ENCODE measurements around the gene NUP43. TPM values are rescaled to one million over a fixed set of nuclear protein-coding genes. Genes with fewer than 3 reads are reported as not detected.

Gene NUP43
- total RNA-seq (30.2 TPM), polyA plus RNA-seq (10.8 TPM)

DNA sequence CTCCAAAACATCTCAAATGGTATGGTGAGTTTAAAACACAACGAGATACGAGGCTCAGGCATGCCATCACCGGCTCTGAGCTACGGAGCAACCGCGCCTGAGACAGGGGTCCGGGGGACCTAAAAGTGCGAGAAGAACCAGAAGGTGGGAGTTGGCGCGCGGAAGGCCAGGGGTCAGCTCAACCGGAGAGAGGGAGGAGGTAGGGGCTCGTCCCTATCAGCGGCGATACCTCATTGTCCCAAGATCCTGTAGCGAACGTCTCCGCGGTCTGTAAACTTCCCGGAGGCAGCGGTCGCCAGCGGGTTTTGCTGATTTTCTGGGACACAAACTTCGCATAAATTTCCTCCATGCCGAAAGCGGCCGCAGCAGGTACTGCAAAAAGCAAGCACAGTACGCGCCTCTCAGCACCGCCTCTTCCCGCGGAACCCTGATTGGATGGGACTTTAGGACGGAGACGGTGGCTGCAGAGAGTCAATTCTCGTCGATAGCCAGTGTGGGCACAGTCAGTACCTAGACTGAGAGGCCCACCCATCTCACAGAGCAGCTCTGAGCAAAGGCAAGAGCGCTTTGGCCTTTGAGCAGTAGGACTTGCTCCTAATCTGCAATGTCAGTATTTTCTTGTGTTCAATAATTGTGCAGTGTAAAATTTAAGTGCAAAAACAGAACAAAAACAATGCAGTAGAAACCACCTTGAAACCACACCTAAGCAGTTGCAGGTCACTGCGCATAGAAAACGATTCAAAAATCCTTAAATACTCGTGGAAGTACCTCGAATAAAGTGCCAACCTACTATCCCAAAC is at the start of gene NUP43:
Gene NUP43, minus strand, starts transcription at position 383 of the 800 bp plus-strand sequence. Its CDS starts 34 bp downstream, at position 349.
- peak; percentile 89 for DNase-seq (ENCODE audit: extremely low spot score)
- 5% methylated on average over 41 of the region's 41 CpGs for WGBS
- H3K27ac ChIP-seq (ENCODE audit: low read depth) = peak within 1 kb of the TSS; percentile 38
- H3K4me3 ChIP-seq (ENCODE audit: low read depth, low read length) = peak within 1 kb of the TSS; percentile 84
- H3K4me1 ChIP-seq (ENCODE audit: insufficient read depth) = no peaks in the 10 kb centered on the region
- H3K36me3 ChIP-seq (ENCODE audit: insufficient read depth) = peaks cover 2% of the 10 kb centered on the region

GRCh38 chr6:149783551-149783950 is 37.2 kb upstream of the NUP43 start:
- no peaks in the 10 kb centered on the region for H3K36me3 ChIP-seq (ENCODE audit: insufficient read depth)
- H3K27ac ChIP-seq (ENCODE audit: low read depth) = no peak overlapping the region
- no peak for DNase-seq (ENCODE audit: extremely low spot score)
- H3K4me3 ChIP-seq (ENCODE audit: low read depth, low read length) = no peak overlapping the region
- 96% methylated on average over 3 of the region's 3 CpGs for WGBS
- no peaks in the 10 kb centered on the region for H3K4me1 ChIP-seq (ENCODE audit: insufficient read depth)

DNA sequence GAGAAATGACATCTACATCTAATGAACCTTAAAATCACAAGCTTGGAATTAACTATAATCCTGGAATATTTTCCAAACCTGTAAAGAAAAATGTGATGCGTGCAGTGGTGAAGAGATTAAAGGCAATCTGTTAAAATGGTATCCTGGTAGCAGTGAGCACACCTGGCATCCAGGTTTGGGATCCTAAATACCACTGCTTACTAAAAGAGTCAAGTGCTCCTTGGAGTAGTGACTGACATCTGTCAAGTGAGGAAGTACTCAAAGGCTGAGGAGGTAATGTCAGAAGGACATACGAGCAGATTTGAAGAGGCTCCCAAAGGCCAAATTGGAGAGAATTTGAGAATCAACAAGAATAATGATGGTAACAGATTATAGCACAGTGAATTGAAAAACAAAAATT is 36.0 kb upstream of the NUP43 start:
- WGBS = 91% methylated on average over 2 of the region's 2 CpGs
- Histone ChIP-seq H3K4me3 (ENCODE audit: low read depth, low read length) (no peak overlapping the region), H3K27ac (ENCODE audit: low read depth) (no peak overlapping the region), H3K36me3 (ENCODE audit: insufficient read depth) (no peaks in the 10 kb centered on the region), H3K4me1 (ENCODE audit: insufficient read depth) (no peaks in the 10 kb centered on the region)
- no peak for DNase-seq (ENCODE audit: extremely low spot score)

DNA sequence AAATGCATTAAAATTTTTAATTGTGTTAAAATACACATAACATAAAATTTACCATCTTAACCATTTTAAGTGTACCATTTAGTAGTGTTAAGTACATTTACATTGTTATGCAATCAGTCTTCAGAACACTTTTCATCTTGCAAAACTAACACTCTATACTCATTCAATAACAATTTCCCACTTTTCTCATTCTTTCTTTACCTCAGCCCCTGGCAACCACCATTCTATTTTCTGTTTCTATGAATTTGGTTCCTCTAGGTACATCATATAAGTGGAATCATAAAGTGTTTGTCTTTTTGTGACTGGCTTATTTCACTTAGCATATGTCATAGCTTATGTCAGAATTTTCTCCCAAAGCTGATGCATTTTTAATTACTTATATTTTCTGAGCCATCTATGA is 35.4 kb upstream of the NUP43 start:
- DNase-seq (ENCODE audit: extremely low spot score) = no peak
- Histone ChIP-seq H3K27ac (ENCODE audit: low read depth) (no peak overlapping the region), H3K36me3 (ENCODE audit: insufficient read depth) (no peaks in the 10 kb centered on the region), H3K4me3 (ENCODE audit: low read depth, low read length) (no peak overlapping the region), H3K4me1 (ENCODE audit: insufficient read depth) (no peaks in the 10 kb centered on the region)

DNA sequence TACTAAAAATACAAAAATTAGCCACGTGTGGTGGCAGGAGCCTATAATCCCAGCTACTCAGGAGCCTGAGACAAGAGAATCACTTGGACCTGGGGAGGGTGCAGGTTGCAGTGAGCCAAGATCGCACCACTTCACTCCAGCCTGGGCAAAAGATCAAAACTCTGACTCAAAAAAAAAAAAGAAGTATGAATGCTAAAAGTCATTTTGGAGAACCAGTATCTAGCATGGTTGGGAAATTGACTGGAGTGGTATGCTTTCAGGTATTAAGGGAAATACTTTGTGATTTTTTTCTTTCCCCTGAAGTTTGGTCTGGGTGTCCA is 33.3 kb upstream of the NUP43 start:
- Histone ChIP-seq H3K27ac (ENCODE audit: low read depth) (no peak overlapping the region), H3K36me3 (ENCODE audit: insufficient read depth) (peaks cover 4% of the 10 kb centered on the region), H3K4me1 (ENCODE audit: insufficient read depth) (no peaks in the 10 kb centered on the region), H3K4me3 (ENCODE audit: low read depth, low read length) (no peak overlapping the region)
- 38% methylated on average over 2 of the region's 2 CpGs for WGBS
- no peak for DNase-seq (ENCODE audit: extremely low spot score)

GRCh38 chr6:149777624-149778023 is 31.3 kb upstream of the NUP43 start:
- WGBS = 95% methylated on average over 1 of the region's 1 CpG
- Histone ChIP-seq H3K27ac (ENCODE audit: low read depth) (no peak overlapping the region), H3K36me3 (ENCODE audit: insufficient read depth) (peaks cover 4% of the 10 kb centered on the region)

GRCh38 chr6:149771925-149772324 is 25.6 kb upstream of the NUP43 start:
- Histone ChIP-seq H3K27ac (ENCODE audit: low read depth) (no peak overlapping the region), H3K36me3 (ENCODE audit: insufficient read depth) (peaks cover 4% of the 10 kb centered on the region), H3K4me3 (ENCODE audit: low read depth, low read length) (no peak overlapping the region), H3K4me1 (ENCODE audit: insufficient read depth) (no peaks in the 10 kb centered on the region)
- 93% methylated on average over 6 of the region's 6 CpGs for WGBS
- DNase-seq (ENCODE audit: extremely low spot score) = no peak

More at GRCh38 chr6:149777624-149778023, 31.3 kb upstream of the NUP43 start:
- no peak overlapping the region for H3K4me3 ChIP-seq (ENCODE audit: low read depth, low read length)
- DNase-seq (ENCODE audit: extremely low spot score) = no peak
- H3K4me1 ChIP-seq (ENCODE audit: insufficient read depth) = no peaks in the 10 kb centered on the region

- 96% methylated on average over 3 of the region's 3 CpGs for WGBS
- Histone ChIP-seq H3K27ac (ENCODE audit: low read depth) (no peak overlapping the region), H3K36me3 (ENCODE audit: insufficient read depth) (peaks cover 4% of the 10 kb centered on the region), H3K4me3 (ENCODE audit: low read depth, low read length) (no peak overlapping the region), H3K4me1 (ENCODE audit: insufficient read depth) (no peaks in the 10 kb centered on the region)
- DNase-seq (ENCODE audit: extremely low spot score) = no peak
These were observed 24.9 kb upstream of the NUP43 start for GRCh38 chr6:149771185-149771584.

GRCh38 chr6:149769676-149770075 is 23.3 kb upstream of the NUP43 start:
- WGBS = 93% methylated on average over 2 of the region's 2 CpGs
- DNase-seq (ENCODE audit: extremely low spot score) = no peak
- Histone ChIP-seq H3K4me1 (ENCODE audit: insufficient read depth) (no peaks in the 10 kb centered on the region), H3K36me3 (ENCODE audit: insufficient read depth) (no peaks in the 10 kb centered on the region), H3K27ac (ENCODE audit: low read depth) (no peak overlapping the region), H3K4me3 (ENCODE audit: low read depth, low read length) (no peak overlapping the region)

GRCh38 chr6:149766156-149766769 is 19.9 kb upstream of the NUP43 start:
- 81% methylated on average over 3 of the region's 3 CpGs for WGBS
- Histone ChIP-seq H3K36me3 (ENCODE audit: insufficient read depth) (no peaks in the 10 kb centered on the region), H3K4me1 (ENCODE audit: insufficient read depth) (no peaks in the 10 kb centered on the region), H3K27ac (ENCODE audit: low read depth) (no peak overlapping the region), H3K4me3 (ENCODE audit: low read depth, low read length) (no peak overlapping the region)
- DNase-seq (ENCODE audit: extremely low spot score) = no peak

GRCh38 chr6:149763866-149764265 is 17.5 kb upstream of the NUP43 start:
- Histone ChIP-seq H3K27ac (ENCODE audit: low read depth) (no peak overlapping the region), H3K4me1 (ENCODE audit: insufficient read depth) (no peaks in the 10 kb centered on the region), H3K36me3 (ENCODE audit: insufficient read depth) (no peaks in the 10 kb centered on the region), H3K4me3 (ENCODE audit: low read depth, low read length) (no peak overlapping the region)
- DNase-seq (ENCODE audit: extremely low spot score) = no peak

DNA sequence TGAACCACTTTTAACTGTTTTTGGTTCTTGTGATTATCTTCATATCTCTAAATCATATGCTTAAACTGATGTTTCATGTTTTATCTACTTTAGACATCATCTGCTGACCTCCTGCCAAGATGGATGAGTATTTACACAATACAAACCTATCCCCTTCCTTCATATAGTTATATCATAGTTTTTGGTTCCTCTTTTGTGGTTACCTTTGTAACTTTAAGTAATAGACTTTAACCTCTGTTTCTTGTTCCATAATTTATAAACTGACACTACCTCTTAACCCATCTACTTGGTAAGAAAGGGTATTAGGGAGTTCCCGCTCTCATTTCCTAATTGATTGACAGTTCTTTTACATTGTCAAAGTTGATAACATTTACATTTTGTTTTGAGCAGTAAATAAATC is 15.1 kb upstream of the NUP43 start:
- 92% methylated on average over 1 of the region's 1 CpG for WGBS
- no peak overlapping the region for H3K4me3 ChIP-seq (ENCODE audit: low read depth, low read length)
- no peaks in the 10 kb centered on the region for H3K4me1 ChIP-seq (ENCODE audit: insufficient read depth)
- H3K36me3 ChIP-seq (ENCODE audit: insufficient read depth) = no peaks in the 10 kb centered on the region
- H3K27ac ChIP-seq (ENCODE audit: low read depth) = no peak overlapping the region
- DNase-seq (ENCODE audit: extremely low spot score) = no peak

DNA sequence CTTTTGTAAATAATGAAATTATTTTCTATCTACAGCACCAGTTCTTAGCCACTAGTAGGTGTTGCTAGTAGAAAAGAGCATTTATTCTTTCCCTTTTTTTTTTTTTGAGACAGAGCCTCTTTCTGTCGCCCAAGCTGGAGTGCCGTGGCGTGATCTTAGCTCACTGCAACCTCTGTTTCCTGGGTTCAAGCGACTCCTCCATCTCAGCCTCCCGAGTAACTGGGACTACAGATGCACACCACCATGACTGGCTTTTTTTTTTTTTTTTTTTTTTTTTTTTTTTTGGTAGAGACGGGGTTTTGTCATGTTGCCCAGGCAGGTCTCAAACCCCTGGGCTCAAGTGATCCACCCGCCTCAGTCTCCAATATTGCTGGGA is 9.9 kb upstream of the NUP43 start:
- Histone ChIP-seq H3K4me1 (ENCODE audit: insufficient read depth) (no peaks in the 10 kb centered on the region), H3K4me3 (ENCODE audit: low read depth, low read length) (no peak overlapping the region), H3K36me3 (ENCODE audit: insufficient read depth) (peaks cover 1% of the 10 kb centered on the region), H3K27ac (ENCODE audit: low read depth) (no peak overlapping the region)
- 87% methylated on average over 7 of the region's 7 CpGs for WGBS
- no peak for DNase-seq (ENCODE audit: extremely low spot score)

Data from urinary bladder (tissue), 4 donors.